IPS-NIHi11 (cell line): ENCODE results near the gene ENTPD8.
"Not testable (repeated sequence)": the region's sequence is repeated elsewhere in the genome, so short reads cannot be mapped to it uniquely, and the experiment has no call there.

Source experiments
- DNase-seq: peaks from one replicate; pipeline ENCODE4 v3.0.0; 2012; ENCODE audit warnings: mixed read lengths, low spot score

Gene ENTPD8

DNA sequence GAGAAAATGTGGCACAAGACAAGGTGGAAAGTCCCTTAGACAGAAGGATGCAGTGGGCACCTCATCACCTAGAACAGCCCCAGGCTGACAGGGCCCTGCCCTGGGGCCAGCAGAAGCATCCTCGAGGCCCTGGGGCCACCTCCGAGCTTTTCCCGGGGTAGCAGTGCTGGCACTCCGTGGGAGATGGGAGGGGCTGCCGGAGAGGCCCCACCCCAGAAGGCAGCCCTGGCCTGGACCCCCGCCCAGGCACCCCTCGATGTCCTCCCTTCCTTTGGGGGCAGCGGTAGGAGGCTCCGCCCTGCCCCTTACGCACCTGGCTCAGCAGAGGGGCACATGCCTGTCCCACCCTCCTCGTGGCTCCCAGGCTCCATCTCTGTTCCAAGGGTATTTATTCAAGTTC lies 35.7 kb upstream of the ENTPD8 start:
- DNase-seq: no peak

- DNase-seq: no peak
Observed at GRCh38 chr9:137475666-137476065, 34.5 kb upstream of the ENTPD8 start.

GRCh38 chr9:137474271-137474670 lies 33.1 kb upstream of the ENTPD8 start:
- no peak for DNase-seq

DNA sequence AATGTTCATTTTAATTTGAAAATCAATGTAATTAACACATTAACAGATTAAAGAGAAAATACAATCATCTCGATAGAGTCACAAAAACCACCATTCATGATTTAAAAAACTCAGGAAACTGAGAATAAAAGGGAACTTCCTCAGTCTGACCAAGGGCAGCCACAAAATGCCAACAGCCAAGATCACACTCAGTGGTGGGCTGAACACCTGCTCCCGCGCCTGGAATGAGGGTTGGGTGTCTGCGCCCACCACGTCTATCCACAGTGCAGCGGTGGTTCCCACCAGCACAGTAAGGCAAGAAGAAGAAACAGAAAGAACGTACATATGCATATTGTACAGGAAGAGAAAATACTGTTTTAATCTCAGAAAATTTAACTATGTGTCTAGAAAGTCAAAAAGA lies 29.6 kb upstream of the ENTPD8 start:
- DNase-seq: no peak

GRCh38 chr9:137467896-137468295 lies 26.7 kb upstream of the ENTPD8 start:
- DNase-seq: no peak

DNA sequence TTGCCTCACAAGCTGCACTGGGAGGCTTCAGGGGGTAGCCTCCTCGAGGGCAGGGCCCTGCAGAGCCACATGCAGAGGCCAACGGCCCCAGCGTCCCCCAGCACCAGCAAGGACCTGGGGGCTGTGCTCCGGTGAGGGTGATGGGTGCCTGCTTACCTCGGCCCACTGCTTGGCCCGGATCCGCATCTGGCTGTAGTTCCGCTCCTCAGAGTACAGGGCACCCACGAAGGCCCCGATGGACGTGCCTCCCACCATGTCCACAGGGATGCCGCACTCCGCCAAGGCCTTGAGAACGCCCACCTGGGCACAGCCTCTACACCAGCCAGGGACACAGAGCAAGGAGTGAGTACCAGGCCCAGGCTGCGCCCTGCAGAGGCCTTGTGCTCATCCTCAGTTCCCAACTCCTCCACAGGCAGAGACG lies 26.0 kb upstream of the ENTPD8 start:
- no peak for DNase-seq

GRCh38 chr9:137466389-137467085 lies 25.4 kb upstream of the ENTPD8 start:
- DNase-seq: not testable (repeated sequence)

DNA sequence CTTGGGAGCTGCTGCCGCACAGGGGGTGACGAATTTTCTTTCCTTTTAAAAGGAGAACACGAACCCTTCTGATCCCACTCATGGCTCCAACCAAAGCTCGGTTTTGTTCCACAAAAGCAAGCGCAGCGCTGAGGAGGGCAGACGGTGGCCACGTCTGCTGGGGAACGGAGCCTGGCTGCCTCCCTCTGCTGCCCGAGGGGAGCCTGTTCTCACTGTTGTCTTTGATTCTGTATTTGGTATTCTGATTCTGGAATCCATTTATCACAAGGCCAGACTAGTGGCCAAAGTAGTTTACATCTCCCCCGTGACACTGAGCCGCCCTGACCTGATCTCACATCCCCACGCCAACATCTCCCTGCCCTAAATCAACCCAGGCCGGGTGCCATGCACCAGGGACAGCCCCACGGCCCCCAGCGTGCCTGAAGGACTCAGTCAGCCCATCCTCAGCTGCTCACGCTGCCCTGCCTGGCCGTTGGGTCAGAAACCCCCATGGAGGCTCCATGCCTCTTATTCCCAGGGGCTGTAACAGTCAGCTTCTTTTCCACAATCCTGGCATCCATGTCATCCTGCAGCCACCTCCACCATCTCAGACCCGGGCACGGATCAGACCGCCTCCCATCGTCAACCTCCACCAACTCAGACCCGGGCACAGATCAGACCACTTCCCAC lies 24.7 kb upstream of the ENTPD8 start:
- DNase-seq: no peak

- no peak for DNase-seq
Observed at GRCh38 chr9:137465000-137465719, 24.0 kb upstream of the ENTPD8 start.

GRCh38 chr9:137464291-137464999 lies 23.3 kb upstream of the ENTPD8 start:
- DNase-seq: no peak

- no peak for DNase-seq
Observed at GRCh38 chr9:137463931-137464290, 22.8 kb upstream of the ENTPD8 start.

DNA sequence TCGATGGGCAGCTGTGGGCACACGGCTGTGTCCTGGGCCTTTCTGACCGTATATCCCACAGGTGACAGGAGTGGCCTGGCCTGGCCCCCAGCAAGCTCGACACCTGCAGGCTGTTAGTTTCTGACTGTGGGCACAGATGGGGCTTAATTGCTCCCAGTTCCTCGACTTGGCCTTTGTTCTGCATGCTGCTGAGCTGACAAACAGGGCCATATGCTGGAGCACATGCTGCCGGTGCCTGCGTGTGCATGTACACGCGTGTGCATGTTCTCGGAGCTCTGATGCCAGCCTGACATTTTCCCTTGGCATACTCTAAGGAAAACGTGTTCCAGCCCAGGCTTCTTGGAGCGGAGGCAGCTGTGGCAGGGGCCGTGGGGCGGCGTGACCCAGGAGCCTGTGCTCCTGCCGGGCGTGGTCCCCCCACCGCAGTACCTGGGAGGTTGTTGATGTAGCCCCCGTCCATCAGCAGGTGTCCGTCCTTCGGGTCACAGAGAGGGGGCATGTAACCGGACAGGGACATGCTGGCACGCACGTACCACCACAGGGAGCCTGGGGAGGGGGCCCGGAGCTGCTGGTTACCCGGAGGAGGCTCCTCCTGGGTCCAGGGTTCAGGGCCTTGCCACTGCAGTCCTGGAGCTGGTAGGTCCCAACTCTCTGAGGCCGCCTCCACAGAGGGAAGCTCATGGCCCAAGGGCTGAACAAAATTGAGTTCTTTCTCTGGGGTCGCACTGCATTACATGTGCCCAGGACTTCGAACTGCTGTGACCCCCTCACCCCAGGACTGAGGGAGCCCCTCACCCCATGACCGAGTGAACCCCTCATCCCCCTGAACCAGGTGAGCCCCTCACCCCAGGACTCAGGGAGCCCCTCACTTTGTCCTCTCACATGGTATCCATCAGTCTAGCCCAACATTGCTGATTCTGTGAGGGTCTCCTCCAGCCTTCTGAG lies 22.1 kb upstream of the ENTPD8 start:
- DNase-seq: no peak

DNA sequence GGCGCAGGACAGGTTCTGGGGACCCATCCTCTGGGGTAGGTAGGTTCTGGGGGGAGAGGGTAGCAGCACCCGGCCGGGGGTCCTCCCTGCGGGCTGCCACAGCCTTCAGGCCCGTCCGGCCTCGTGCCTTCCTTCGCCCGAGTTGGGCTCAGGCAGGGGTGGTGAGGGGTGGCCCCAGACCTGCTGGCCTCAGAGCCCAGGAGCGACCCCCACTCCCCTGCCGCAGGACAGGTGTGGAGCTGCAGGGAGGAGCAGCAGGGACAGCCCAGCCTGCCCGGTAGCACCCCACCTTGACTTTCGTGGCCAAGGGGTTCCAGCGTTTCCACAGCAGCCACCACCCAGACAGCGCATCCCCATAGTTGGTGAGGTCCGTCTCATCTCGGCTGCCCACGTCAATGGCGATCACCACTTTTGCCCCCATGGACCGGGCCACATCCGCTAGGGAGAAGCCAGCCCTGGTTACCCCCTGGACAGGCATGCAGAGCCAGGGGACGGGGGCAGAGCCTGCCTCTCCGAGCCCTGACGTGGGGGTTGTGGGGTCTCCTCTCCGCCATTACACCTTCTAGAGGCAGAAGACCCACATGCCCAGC lies 21.3 kb upstream of the ENTPD8 start:
- no peak for DNase-seq

GRCh38 chr9:137461663-137462395 lies 20.7 kb upstream of the ENTPD8 start:
- DNase-seq: peak; percentile 83

GRCh38 chr9:137461316-137461662 lies 20.1 kb upstream of the ENTPD8 start:
- DNase-seq: no peak

DNA sequence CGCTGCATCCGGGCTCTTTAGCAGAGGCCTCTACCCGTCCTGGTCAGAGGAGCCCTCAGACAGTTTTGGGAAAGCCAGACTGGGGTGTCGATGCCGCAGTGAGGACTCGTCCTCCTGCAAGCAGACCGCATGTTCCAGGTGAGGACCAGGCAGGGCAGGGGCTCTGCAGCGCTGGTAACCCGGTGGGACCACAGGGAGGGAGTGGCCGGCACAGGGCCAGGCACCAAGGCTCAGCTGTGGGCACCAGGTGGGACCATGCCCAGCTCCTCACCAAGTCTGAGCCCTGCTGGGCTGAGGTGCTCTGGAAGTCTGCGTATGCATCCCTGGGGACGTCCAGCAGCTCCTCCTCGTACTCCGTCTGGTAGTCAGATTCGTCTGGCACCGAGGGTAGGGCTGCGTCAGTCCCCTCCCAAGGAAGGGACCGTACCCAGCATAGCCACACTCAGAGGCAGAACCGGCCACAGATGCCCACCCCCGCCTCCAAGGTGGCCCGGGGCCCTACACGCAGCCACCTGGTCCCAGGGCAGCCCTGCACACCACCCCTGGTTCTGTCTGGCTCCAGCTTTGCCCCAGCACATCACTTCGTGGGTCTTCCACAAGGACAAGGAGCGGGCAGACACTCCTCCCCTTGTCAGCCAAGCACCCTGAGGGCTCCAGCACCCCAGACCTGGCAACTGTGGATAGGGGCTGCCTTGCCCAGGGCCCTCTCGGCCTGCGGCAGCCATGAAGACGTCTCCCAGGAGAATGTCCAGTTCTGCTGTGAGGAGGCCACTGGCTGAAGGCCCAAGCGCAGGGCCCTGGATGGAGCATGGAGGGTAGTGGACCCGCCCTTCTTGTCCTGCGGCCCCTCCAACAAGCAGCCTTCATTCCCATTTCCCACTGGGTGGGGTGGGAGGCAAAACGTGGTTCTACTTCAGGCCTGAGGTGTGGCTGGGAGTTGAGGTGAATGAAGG lies 19.5 kb upstream of the ENTPD8 start:
- no peak for DNase-seq

DNA sequence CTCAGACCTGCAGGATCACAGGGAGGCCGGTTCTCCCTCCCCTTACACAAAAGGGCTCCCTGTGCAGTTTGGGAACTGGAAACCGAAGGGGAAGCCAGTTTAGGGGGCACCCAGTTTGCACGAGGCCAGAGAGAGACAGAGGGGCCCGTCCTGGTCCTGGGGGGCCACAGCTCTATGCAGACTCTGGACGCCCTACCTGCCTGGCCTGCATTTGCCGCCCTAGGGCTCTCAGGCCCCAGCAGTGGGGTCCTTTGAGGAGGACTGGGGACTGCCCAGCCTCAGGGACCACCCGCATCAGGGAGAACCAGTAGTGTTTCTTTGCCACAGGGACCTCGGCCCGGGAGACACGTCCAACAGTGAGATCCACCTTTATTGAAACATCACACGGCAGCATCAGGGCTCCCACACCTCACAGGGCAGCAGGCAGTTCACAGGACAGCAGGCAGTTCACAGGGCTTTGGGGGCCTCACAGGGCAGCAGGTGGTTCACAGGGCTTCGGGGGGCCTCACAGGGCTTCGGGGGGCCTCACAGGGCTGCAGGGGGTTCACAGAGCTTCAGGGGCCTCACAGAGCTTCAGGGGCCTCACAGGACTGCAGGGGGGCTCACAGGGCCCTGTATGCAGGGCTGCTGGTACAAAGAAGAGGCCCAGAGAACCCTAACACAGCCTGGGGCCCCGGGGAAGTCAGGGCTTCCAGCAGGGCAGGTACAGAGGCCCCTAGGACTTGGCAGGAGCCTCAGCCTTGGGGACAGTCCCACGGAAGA lies 18.6 kb upstream of the ENTPD8 start:
- DNase-seq: no peak

DNA sequence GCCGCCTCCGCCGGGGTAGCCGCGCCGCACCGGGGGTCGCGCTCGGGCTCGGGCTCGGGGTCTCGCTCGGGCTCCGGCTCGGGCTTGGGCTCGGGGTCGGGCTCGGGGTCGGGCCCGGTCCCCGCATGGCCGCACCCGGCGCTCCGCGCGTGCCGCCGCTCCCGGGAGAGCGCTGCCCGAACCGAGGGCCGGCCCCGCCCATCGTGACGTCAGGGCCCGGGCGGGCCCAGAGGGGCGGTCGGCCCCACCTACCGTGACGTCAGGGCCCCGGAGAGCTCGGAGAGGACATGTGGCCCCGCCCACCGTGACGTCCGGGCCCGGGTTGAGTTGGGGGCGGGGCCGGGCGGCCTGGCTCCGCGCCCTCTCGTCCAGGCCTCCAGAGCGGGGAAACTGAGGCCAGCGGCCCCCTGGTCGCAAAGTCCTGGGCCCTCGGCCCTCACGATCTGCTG lies 18.0 kb upstream of the ENTPD8 start, which contains the start of gene NSMF:
TSS of gene NSMF (minus strand) at position 183 of the 449 bp plus-strand sequence. CDS start 232 bp downstream, outside the sequence.
- peak; percentile 100 for DNase-seq
